Fibroblast of skin of left biceps (primary cell): ENCODE results near the gene MBTD1.
A peak's percentile ranks its signal among the peaks of the same experiment; 100 is the strongest.
"Not testable (repeated sequence)": the region's sequence is repeated elsewhere in the genome, so short reads cannot be mapped to it uniquely, and the experiment has no call there.

Experiments
- DNase-seq, 2 experiments: peaks; one replicate each; pipeline ENCODE4 v3.0.0-alpha.2; 2013; ENCODE audit warnings: low read depth in 2 of 2

The MBTD1 gene

DNA sequence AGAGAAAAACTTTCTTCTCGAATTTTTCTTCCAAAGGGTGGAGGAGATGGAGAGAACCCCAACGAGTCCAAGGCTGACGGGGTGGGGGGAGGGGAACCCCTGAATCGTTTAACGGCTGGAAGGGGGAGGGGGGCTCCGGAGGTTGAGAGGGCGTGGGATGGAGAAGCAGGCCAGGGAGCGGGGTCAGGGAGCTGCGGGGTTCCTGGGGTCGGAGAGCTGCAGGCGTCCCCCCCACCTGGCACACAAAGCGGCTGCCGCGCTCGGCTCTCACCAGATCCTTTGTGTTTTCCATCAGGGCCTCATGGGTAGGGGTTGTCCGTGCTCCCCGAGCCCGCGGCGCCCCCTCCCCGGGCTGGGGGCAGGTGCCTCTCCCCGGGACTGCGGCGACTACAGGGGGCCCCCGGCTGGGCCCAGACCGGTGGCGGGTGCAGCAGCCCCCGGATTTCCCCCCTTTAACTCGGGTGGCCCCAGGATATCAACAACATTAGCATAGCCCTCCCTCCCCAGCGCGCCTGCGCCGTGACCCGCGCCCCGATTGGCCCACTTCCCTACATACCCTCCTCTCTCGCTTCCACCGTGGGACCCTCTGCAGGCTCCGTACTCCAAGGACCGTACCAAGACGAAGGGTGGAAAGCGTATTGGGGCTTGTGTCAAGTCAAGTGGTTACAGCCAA lies at the start of gene MBTD1:
TSS of gene MBTD1 (minus strand) at position 486 of the 673 bp plus-strand sequence. CDS start 34,888 bp downstream, outside the sequence.
- peak; percentile 93 to 94 for DNase-seq

DNA sequence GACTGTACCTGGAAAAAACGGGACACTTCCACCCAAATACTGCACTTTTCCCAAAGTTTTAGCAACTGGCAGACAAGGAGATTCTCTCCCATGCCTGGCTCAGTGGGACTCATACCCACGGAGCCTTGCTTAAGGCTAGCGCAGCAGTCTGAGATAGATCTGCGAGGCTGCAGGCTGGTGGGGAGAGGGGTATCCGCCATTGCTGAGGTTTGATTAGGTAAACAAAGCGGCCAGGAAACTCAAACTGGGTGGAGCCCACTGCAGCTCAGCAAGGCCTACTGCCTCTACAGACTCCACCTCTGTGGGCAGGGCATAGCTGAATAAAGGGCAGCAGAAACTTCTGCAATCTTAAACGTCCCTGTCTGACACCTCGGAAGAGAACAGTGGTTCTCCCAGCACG lies 45.3 kb upstream of the MBTD1 start:
- no peak for DNase-seq

DNA sequence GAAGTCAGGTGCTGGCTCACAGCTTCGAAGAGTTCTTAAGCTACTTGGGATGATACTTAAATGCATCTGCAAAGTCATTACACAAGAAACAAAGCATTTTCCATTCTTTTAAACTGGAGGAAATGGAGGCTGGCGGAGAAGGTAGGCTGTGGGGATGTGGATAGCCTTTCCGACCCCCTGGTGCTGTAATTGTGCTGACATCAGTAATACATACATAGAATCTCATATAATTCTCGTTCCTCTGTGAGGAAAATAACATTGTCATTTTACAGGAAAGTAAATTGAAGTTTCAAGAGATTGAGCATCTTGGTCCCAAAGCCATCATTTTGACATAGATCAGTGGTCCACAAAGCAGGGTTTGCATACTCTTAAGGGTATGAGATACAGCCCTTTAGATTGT lies 40.0 kb upstream of the MBTD1 start:
- no peak for DNase-seq

DNA sequence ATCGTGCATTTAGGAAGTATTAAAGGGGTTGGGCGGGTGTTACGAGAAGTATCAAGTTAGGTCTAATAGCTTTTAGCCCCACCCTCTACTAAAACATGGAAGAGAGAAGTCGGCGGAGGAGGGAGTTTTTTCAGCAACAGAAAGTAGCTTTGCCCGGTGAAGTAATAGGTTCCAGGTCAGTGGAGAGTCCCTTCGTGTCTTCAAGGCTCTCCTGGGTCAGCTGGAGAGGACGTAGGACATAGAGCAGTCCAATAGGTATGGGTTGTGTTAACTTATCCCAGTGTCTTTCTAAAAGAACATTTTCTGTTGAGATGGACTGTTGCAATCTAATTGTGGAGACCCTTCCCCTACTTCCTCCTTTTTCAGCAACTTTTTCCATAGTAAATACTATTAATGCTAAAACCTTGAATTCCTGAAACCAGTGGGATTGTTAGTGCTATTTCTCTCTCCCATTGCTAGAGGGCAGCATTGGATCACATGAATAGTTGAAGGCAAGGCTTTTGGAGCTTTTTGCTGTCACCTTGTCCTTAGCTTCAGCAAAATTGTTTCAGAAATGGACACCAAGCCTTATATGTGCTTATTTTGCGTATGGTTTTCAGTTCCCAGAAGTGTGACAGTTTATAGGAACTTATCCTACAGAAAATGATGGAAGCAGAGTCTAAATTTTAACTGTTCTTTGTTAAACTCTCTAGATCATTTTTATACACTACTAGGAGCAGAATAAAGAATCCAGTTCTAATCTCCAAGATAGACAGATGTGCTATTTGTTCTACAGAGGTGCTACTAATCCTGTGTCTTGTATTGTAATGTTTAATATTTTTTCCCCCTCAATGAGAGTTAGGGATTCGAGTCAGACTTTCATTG lies 38.9 kb upstream of the MBTD1 start:
- no peak for DNase-seq

DNA sequence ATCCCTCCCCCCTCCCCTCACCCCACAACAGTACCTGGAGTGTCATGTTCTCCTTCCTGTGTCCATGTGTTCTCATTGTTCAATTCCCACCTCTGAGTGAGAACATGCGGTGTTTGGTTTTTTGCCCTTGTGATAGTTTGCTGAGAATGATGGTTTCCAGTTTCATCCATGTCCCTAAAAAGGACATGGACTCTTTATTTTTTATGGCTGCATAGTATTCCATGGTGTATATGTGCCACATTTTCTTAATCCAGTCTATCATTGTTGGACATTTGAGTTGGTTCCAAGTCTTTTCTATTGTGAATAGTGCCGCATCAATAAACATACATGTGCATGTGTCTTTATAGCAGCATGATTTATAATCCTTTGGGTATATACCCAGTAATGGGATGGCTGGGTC lies 34.5 kb upstream of the MBTD1 start:
- DNase-seq = not testable (repeated sequence)

DNA sequence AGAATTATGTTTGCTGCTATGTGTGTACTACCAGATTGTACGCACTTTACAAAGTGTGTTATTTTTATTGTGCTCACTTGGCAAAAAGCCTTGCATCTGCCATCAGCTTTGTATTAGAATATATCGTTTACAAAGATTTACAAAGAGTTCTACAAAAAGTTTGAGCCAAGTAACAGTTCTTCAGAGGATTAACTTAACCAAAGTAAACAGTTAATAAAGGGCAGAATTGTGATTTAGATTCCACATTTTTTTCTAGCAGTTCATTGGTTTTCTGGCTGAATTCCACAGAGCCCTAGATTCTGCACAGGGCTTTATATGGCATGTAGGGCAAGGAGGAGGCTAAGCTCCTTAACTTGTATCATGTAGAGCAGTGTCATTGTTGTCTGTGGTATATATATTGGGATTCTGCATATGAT lies 29.9 kb upstream of the MBTD1 start:
- DNase-seq = no peak

DNA sequence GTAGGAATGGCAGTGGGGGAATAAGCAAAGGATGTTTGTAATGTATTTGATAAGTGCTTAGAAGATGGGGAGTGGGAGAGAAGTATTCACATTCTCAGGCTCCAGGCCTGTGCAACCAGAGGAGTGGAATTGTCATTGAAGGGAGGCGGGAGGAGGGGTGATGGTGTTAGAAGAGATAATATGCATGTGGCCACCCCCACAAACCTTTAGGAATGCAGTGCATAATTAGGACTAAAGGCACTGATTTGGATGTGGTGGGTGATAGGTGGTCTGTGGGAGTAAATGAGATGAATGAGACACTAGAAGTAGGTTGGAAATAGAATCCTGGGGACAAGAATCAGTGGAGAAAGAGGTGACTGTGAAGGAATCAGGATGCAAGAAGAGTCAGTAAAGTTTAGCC lies 27.6 kb upstream of the MBTD1 start:
- DNase-seq = no peak

DNA sequence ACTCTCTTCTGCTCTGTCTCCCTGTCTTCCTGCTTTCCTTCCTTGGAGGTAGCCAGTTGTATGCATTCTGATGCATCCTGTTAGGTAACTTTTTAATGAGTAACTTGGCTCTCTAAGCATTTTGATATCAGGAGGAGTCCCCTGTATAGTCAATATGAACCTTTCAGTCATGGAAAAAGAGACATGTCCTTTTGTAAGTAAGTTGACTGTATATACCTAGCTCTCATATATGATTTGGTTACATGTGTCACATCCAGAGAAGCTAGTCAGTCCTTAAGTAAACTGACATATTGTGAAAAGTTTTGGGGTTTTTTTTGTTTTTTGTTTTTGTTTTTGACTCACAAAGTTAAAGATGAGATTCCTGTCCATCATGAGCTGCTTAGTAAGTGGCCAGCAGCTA lies 19.3 kb upstream of the MBTD1 start:
- DNase-seq = no peak

DNA sequence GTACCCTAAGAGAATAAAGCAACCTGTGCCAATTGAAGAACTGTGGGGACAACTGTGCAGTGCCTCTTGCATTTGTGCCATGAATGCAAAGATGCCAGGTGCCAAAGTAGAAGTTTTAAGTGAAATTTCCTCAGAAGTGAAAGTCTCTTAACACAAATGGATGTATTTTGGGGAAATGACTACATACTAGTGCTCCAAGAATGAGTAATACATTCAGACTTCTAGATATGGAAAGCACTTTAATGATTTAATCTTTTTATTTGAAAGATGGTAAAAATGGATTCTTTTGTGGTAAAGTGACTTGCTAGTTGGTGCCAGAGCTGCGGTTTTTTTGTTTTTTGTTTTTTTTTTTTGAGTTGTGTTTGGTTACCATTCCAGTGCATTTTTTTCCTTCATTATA lies 15.5 kb upstream of the MBTD1 start:
- DNase-seq = peak; percentile 56 to 68

DNA sequence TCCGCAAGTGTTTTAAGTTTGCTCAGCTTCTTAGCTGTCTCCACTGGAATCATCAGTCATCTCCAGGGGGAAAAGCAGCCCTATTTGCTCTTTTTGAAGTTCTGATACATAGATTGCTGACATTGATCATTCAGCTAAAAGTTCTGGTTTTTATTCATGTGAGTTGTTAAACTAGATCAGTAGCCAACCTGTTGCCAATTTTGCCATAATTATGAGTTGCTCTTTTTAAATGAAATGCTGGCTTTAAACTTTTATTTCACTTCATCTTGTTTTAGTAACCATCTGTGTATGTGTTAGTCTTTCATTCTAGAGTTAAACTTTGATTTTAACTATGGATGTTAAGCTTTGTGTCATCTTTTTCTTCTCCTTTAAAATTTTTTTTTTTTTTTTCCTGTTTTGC lies 13.0 kb upstream of the MBTD1 start:
- no peak for DNase-seq

DNA sequence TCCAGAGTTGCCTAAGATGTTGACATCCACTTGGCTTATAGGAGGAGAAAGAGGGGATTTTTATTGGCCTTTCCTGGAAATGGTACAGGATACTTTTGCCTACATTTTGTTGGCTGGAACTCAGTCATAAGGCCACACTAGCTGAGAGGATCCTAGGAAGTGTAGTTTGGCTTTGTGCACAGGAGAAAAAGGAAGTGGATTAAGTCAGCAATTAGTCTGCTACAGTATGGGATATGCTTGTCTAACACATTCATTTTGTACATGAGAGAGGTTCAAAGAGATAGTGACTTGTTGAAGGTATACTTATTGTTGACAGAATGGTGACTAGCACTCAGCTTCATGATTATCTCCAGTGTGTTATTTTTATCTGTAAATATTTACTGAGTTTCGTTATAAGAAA lies 10.8 kb upstream of the MBTD1 start:
- DNase-seq = no peak

DNA sequence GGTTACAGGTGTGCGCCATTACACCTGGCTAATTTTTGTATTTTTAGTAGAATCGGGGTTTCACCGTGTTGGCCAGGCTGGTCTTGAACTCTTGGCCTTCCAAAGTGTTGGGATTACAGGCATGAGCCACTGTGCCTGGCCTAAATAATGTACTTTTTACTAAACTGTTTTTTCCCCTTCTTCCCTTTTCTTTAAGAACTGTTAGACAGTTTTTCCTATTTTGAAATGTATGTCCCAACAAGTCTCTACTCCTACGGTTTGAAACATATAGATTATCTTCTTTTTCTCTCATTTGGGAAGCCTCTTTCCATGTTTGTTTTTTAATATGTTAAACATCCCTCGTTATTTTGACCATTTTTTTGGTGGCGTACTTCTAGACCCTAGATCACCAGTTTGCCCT lies 10.1 kb upstream of the MBTD1 start:
- no peak for DNase-seq

DNA sequence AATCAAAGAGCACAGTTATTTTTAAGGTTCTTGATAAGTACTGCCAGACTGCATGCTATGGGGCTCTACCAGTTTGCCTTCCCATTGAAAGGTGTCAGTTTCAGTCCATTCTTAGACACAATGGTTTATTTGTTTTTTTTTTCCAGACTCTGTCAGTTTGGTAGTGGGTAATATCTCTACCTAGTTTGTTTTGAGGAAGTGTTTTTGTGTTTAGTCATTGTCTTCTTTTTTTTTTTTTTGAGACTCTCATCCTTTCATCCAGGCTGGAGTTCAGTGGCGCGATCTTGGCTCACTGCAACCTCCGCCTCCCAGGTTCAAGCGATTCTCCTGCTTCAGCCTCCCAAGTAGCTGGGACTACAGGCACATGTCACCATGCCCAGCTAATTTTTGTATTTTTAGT lies 4.6 kb upstream of the MBTD1 start:
- DNase-seq = not testable (repeated sequence)

DNA sequence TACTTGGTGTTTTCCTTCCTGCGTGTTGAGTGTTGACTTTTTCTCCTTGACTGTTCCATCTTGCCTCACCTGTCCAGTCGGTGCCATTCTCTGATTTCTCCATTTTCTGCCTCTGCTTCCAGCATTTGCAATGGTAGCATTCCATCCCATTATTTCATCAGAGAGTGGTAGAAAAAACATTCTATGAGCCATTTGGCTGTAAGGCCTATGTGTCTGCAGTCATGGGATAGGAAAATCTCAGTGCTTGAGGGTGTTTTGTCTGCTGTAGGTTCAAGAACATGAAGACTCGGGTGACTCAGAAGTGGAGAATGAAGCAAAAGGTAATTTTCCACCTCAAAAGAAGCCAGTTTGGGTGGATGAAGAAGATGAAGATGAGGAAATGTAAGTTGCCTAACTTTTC lies 3.2 kb upstream of the MBTD1 start:
- DNase-seq = no peak

DNA sequence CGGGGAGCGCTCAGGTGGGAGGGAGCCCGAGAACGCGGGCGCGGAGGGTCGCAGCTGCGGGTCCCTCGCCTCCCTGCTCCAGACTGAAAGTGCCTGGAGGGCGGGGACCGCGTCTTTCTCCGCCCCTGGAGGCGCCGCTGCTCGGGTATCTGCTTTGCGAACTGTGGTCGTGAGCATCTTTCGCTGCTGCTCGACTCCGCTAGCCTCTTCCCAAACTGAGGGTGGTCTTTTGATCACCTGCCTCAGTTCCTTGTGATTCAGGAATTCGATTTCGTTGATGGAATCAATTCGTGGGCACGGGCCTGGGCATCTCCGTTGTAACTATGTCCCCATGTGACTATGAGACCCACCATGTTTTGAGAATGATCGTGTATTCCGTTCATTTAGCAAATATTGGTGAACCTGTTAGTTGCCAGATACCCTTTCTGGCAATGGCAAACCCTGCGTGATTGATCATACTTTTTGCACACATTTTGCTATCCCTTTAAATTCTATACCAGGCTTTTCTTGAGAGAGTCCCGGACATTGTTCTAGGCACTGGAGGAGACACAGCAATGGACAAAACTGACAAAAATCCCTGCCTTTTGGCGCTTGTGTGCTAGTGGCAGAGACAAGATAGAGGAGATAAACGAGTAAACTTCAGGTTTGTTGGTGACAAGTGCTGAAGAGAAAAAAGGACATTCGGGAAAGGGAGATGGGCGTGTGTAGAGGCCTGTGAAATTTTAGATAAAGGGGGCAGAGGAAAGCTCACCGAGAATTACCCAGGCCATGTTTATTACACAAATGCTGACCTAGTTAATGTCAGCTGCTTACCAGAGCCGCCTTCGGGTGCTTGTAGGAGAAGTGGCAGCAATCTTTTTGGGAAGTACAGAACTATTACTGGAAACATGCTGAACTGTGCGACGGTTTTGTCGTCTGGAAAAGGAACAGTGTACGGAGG lies 1.4 kb upstream of the MBTD1 start:
- DNase-seq = no peak

DNA sequence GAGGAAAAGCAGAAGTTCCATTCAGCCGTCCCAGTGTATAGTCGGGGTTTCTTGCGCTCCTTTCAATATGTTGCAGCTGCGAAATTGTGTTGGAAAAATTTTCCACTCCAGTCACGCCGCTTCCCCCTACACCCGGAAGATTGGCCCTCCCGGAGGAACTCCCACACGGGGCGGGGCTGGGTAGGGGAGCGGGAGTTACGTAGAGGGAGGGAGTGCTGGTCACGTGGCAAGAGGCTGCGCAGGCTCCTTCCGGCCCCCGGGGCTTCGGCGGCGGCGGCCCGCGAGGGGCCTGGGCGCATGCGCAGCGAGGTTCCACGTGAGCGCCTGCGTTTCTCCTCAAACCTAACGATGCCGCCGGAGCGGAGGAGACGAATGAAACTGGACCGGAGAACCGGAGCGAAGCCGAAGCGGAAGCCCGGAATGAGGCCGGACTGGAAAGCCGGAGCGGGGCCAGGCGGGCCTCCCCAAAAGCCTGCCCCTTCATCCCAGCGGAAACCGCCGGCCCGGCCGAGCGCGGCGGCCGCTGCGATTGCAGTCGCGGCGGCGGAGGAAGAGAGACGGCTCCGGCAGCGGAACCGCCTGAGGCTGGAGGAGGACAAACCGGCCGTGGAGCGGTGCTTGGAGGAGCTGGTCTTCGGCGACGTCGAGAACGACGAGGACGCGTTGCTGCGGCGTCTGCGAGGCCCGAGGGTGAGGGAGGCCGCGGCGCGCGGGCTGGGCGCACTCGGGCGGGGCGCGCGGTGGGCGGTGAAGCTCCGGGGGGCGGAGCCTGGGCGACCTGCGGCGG lies 581 bp upstream of the MBTD1 start, which contains the start of gene UTP18:
TSS of gene UTP18 (plus strand) at position 310 of the 787 bp plus-strand sequence. CDS start at position 349, 39 bp downstream.
- DNase-seq = peak; percentile 94 to 95

DNA sequence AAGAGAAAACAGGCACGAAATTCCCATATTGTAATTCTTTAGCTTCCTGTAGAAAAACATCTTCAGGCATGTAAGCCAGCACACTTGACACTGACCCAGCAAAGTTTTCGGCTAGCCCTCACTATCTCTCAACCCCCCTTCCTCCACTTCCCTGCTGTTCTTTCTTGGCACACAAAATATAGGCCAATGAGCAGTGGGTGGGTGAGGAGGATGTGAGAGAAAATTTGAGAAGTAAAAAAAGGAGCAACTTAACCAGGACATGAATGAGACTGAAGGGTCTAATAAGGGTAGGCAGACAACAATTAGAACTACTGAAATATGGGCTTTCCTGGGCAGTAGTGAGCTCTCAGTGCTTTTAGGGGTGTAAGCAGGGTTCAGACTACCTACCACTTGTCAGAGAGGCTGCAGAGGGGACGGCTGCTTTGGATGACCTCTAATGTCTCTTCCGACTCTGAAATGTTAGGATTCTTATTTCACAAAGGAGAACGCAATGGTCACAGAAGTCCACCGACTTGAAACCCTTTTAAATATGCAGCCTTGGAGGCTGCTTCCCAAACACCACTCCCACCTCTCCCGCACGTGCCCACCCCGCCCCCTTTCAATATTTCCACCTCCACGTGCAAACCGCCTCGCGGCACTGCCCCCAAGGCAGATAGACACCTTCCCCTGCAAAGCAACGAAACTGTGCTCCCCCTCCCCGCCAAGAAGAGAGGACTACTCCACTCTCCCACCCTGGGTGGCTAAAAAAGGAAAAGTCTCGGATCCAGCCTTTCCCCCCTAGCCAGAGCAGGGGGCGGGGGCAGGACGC lies 889 bp downstream of the MBTD1 start:
- DNase-seq = no peak

DNA sequence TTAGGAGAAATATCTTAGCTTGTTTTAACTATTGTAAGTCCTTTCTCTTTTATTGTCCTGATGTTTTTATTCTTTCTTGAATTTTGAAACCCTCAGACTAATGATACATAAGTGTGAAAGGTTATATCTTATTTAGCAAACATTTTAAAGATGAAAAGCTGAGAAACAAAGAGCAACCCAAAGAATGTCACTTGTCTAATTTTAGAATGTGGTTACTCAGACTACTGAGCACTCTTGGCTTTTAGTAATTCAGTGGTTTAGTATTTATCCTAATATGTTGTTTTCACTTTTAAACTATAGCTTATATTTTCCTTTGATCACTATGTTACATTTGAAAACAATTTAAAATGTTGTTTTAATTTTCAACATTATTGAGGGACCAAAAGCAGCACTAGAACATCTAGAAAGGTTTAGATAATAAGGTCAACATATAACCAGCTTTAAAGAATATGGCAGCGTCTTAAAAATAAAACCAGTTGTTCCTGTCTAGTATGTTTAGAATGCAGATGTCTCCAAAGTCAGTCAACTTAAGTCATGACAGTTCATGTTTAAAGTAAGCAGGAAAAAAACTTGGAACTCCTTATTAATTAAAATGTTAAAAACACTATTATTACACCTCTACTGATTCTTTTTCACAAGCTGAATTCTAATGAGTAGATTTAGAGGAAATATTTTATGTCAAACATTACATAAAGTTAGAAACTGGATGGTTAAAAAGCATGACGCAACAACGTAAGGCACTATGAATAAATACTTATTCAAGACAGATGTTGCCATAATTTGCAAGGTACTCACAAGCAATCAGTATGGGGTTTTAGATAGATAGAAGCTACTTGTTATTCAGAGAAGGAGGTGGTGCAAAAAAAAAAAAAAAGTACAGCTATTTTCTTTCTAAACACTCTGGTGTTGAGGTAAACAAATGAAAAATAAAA lies 2.4 kb downstream of the MBTD1 start:
- DNase-seq = peak in 1 of 2 experiments; percentile 12

DNA sequence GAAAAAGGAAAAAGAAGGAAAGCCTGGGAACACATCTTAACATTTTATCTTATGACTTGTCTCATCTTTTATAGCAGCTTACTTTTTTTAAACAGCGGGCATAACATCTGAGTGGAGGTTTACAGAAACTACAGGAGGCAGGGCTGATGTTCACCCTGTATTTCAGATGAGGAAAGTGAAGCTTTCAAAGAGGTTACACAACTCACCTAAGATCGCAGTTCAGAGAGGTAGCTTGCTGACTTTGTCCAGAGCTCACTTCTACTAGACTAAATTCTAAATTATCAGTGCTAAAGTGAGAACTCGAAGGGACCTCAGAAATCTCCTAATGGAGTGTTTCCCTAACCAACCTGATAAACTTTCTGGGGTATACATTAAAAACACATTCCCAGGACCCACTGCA lies 3.7 kb downstream of the MBTD1 start:
- DNase-seq = no peak
